GM12873 (cell line): ENCODE results near the gene NUDT22.

ENCODE experiments used
- CTCF ChIP-seq: IDR thresholded peaks from 2 replicates; pipeline ENCODE4 v1.5.1; 2012; ENCODE audit warnings: low read depth, mild to moderate bottlenecking, moderate library complexity, low read length, control low read depth; ENCODE audit not compliant: insufficient read depth; ENCODE audit errors: missing control alignments

NUDT22 gene

DNA sequence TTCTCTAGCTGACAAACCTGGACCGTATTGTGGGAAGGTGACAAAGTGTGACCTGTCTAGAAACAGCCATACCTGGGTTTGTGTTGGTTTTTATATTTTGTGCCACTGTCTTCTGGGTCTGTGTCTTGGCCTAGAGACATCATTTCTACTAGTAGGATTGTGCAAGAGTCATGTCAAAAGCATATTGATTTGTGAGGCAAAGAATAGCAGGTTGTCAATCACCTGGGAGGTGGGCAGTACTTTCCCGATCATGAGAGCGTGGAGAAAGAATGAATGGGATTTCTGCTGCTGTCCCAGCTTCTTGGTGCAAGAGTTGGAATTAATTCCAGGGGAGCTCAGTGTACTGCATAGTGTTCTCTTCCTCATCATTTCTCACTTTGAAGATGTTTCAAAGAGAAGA, 24.5 kb upstream of the NUDT22 start:
- TF ChIP-seq CTCF, result no peak

- TF ChIP-seq CTCF, result no peak
Observed at GRCh38 chr11:64202992-64203391, 23.1 kb upstream of the NUDT22 start.

DNA sequence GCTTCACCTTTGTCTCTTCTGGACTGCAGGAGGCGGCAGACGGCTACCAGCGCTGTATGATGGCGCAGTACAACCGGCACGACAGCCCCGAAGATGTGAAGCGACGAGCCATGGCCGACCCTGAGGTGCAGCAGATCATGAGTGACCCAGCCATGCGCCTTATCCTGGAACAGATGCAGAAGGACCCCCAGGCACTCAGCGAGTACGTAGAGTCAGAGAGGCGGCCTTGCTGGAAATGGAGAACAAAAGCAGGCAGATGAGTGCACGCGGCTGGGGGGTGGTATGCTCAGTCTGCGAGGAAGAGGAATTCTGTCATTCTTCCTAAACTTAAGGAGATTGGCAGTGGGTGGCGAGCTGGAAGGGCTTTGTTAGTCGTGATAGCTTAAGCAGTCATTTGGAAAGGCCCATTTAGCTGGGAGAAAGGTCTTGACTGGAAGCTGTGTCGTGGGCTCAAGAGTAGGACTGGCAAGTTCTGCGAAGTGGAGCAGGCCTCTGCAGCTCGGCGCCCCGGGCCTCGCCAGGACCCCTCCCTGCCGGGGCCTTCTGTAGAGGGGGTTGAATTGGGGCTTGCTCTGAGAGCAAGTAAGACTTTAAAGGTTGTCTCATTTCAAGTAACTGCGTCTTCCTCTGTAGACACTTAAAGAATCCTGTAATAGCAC, 22.5 kb upstream of the NUDT22 start:
- no peak for TF ChIP-seq CTCF

DNA sequence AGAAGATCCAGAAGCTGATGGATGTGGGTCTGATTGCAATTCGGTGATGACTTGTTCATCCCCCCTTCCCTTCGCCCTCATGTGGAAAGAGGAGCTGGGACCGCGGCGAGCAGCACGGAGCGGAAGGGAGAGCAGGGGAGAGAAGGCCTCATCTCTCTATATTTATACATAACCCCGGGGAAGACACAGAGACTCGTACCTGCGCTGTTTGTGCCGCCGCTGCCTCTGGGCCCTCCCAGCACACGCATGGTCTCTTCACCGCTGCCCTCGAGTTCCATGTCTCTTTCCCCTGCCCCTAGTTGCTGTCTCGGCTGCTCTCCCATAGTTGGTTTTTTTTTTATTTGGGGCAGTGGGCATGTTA, 22.0 kb upstream of the NUDT22 start:
- no peak for TF ChIP-seq CTCF

GRCh38 chr11:64204464-64204989, 21.5 kb upstream of the NUDT22 start:
- TF ChIP-seq CTCF, result peak; percentile 78

- no peak for TF ChIP-seq CTCF
Observed at GRCh38 chr11:64206457-64207255, 19.4 kb upstream of the NUDT22 start, which contains the start of gene FERMT3. TSS of gene FERMT3 (plus strand) at chr11:64206721. CDS start at chr11:64207365, 644 bp downstream.
